Urinary bladder (tissue), 4 donors: Measurements from ENCODE around the gene STH. TPM values are rescaled to one million over a fixed set of nuclear protein-coding genes. Genes with fewer than 3 reads are reported as not detected.

Experiments
- DNase-seq: peaks from one replicate; pipeline ENCODE4 v3.0.0-alpha.2; 2015; ENCODE audit errors: extremely low spot score
- H3K27ac ChIP-seq: one replicate; pipeline ENCODE4 v1.5.1; 2013; ENCODE audit warnings: low read depth, mild to moderate bottlenecking, moderate library complexity
- H3K36me3 ChIP-seq: one replicate; pipeline ENCODE4 v1.6.1; 2013; ENCODE audit warnings: mild to moderate bottlenecking, moderate library complexity; ENCODE audit not compliant: insufficient read depth
- H3K4me1 ChIP-seq: one replicate; pipeline ENCODE4 v1.6.1; 2013; ENCODE audit warnings: mild to moderate bottlenecking, moderate library complexity; ENCODE audit not compliant: insufficient read depth
- H3K4me3 ChIP-seq: one replicate; pipeline ENCODE4 v1.5.1; 2013; ENCODE audit warnings: low read depth, low read length
- WGBS: extraction: QIAGEN DNeasy Blood & Tissue Kit; methylation state at CpG from one replicate; pipeline ENCODE4 v1.1.7; 2013; 5-methylcytosine and 5-hydroxymethylcytosine counted together
- polyA plus RNA-seq: library from polyadenylated mRNA; stranded (reverse); fragments of 200-250 nt; gene quantifications from one replicate; pipeline ENCODE4 v1.2.3, GENCODE V29; 2013
- total RNA-seq: library from RNA; depleted of rRNA; stranded (reverse); fragments of >200 nt; gene quantifications from one replicate; pipeline ENCODE4 v1.2.3, GENCODE V29; 2014
- donor health status: healthy with polysubstance abuse.
- donor health status: healthy.

Gene STH
- total and polyA plus RNA-seq, 2 donors, result not detected

- Histone ChIP-seq H3K4me1 (no peaks in the 10 kb centered on the region), H3K27ac (no peak overlapping the region), H3K4me3 (no peak overlapping the region), H3K36me3 (peaks cover 6% of the 10 kb centered on the region)
- no peak for DNase-seq
- WGBS, result 85% methylated on average over 6 of the region's 6 CpGs
These were observed 37.4 kb downstream of the STH start for GRCh38 chr17:46036491-46036890.

- Histone ChIP-seq H3K4me1 (no peaks in the 10 kb centered on the region), H3K4me3 (no peak overlapping the region), H3K36me3 (peaks cover 6% of the 10 kb centered on the region), H3K27ac (no peak overlapping the region)
- 57% methylated on average over 4 of the region's 4 CpGs for WGBS
- no peak for DNase-seq
These were observed 38.7 kb downstream of the STH start for GRCh38 chr17:46037722-46038255.

- WGBS, result 89% methylated on average over 6 of the region's 6 CpGs
- H3K36me3 ChIP-seq, result peaks cover 8% of the 10 kb centered on the region
These were observed 39.4 kb downstream of the STH start for GRCh38 chr17:46038414-46038813.

GRCh38 chr17:46038937-46039336 lies 39.9 kb downstream of the STH start:
- peaks cover 8% of the 10 kb centered on the region for H3K36me3 ChIP-seq
- H3K27ac ChIP-seq, result no peak overlapping the region

More at GRCh38 chr17:46038414-46038813, 39.4 kb downstream of the STH start:
- DNase-seq, result no peak
- Histone ChIP-seq H3K4me1 (no peaks in the 10 kb centered on the region), H3K27ac (no peak overlapping the region), H3K4me3 (no peak overlapping the region)

GRCh38 chr17:46039592-46040186 lies 40.6 kb downstream of the STH start:
- 47% methylated on average over 5 of the region's 5 CpGs for WGBS
- H3K4me1 ChIP-seq, result no peaks in the 10 kb centered on the region
- DNase-seq, result no peak
- H3K4me3 ChIP-seq, result no peak overlapping the region
- no peak overlapping the region for H3K27ac ChIP-seq
- peaks cover 8% of the 10 kb centered on the region for H3K36me3 ChIP-seq

More at GRCh38 chr17:46038937-46039336, 39.9 kb downstream of the STH start:
- Histone ChIP-seq H3K4me1 (no peaks in the 10 kb centered on the region), H3K4me3 (no peak overlapping the region)
- no peak for DNase-seq
- 93% methylated on average over 12 of the region's 12 CpGs for WGBS

GRCh38 chr17:46042246-46042645 lies 43.2 kb downstream of the STH start:
- WGBS, result 84% methylated on average over 2 of the region's 2 CpGs
- H3K4me3 ChIP-seq, result no peak overlapping the region
- peaks cover 8% of the 10 kb centered on the region for H3K36me3 ChIP-seq
- DNase-seq, result no peak
- H3K27ac ChIP-seq, result no peak overlapping the region
- H3K4me1 ChIP-seq, result no peaks in the 10 kb centered on the region

GRCh38 chr17:46042925-46043324 lies 43.9 kb downstream of the STH start:
- Histone ChIP-seq H3K36me3 (peaks cover 8% of the 10 kb centered on the region), H3K4me1 (no peaks in the 10 kb centered on the region), H3K27ac (no peak overlapping the region), H3K4me3 (no peak overlapping the region)
- WGBS, result 56% methylated on average over 3 of the region's 3 CpGs
- DNase-seq, result no peak

- no peak for DNase-seq
- Histone ChIP-seq H3K4me1 (no peaks in the 10 kb centered on the region), H3K4me3 (no peak overlapping the region), H3K27ac (peak overlapping the region; percentile 32), H3K36me3 (peaks cover 8% of the 10 kb centered on the region)
- WGBS, result 46% methylated on average over 3 of the region's 3 CpGs
These were observed 44.6 kb downstream of the STH start for GRCh38 chr17:46043606-46044005.

- H3K4me1 ChIP-seq, result no peaks in the 10 kb centered on the region
- DNase-seq, result peak; percentile 71
- no peak overlapping the region for H3K4me3 ChIP-seq
- peaks cover 5% of the 10 kb centered on the region for H3K36me3 ChIP-seq
- WGBS, result 35% methylated on average over 5 of the region's 5 CpGs
- peak overlapping the region; percentile 29 for H3K27ac ChIP-seq
These were observed 45.4 kb downstream of the STH start for GRCh38 chr17:46044286-46044928.

GRCh38 chr17:46044989-46045388 lies 45.9 kb downstream of the STH start:
- no peak overlapping the region for H3K4me3 ChIP-seq
- WGBS, result 59% methylated on average over 2 of the region's 2 CpGs
- H3K36me3 ChIP-seq, result peaks cover 5% of the 10 kb centered on the region
- no peaks in the 10 kb centered on the region for H3K4me1 ChIP-seq
- no peak overlapping the region for H3K27ac ChIP-seq
- no peak for DNase-seq

GRCh38 chr17:46045639-46046038 lies 46.6 kb downstream of the STH start:
- Histone ChIP-seq H3K27ac (no peak overlapping the region), H3K36me3 (peaks cover 8% of the 10 kb centered on the region)

GRCh38 chr17:46046957-46047356 lies 47.9 kb downstream of the STH start:
- Histone ChIP-seq H3K4me3 (no peak overlapping the region), H3K4me1 (no peaks in the 10 kb centered on the region), H3K36me3 (peaks cover 13% of the 10 kb centered on the region), H3K27ac (no peak overlapping the region)
- DNase-seq, result no peak
- 32% methylated on average over 1 of the region's 1 CpG for WGBS

More at GRCh38 chr17:46045639-46046038, 46.6 kb downstream of the STH start:
- Histone ChIP-seq H3K4me1 (no peaks in the 10 kb centered on the region), H3K4me3 (no peak overlapping the region)
- 88% methylated on average over 3 of the region's 3 CpGs for WGBS
- DNase-seq, result no peak

GRCh38 chr17:46047398-46047797 lies 48.3 kb downstream of the STH start:
- no peak for DNase-seq
- Histone ChIP-seq H3K27ac (no peak overlapping the region), H3K36me3 (peaks cover 14% of the 10 kb centered on the region), H3K4me3 (no peak overlapping the region), H3K4me1 (no peaks in the 10 kb centered on the region)
- 92% methylated on average over 5 of the region's 5 CpGs for WGBS

GRCh38 chr17:46047856-46048255 lies 48.8 kb downstream of the STH start:
- H3K4me3 ChIP-seq, result no peak overlapping the region
- H3K36me3 ChIP-seq, result peaks cover 14% of the 10 kb centered on the region
- 91% methylated on average over 8 of the region's 8 CpGs for WGBS
- no peak for DNase-seq
- no peak overlapping the region for H3K27ac ChIP-seq
- H3K4me1 ChIP-seq, result no peaks in the 10 kb centered on the region
